Activated naive CD4-positive, alpha-beta T cell treated with anti-CD3 and anti-CD28 coated beads, Interleukin-2, amount 50 U/mL, for 16 hours (primary cell): Measurements from ENCODE around the gene PEX14.
A peak's percentile ranks its signal among the peaks of the same experiment; 100 is the strongest.

Experiments used
- DNase-seq: peaks from one replicate; pipeline ENCODE4 v3.0.0-alpha.2; 2020

Gene PEX14

DNA sequence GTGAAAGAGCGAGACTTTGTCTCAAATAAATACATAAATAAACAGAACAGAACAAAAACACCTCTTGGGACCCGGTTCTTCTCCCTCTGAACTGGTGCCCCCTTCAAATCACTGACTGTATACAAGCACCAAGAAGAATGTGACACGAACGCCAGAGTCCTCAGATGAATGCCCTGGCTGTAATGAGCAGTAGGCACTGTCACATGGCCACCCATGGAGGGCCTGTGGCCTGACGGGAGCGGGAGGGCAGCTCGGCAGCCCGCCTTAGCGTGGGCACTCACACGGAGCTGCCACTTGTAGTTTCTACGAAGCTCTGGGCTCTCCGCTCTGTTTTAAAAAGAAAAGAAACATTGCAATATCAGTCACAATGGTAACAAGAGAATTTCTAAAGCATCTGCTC is 146.0 kb downstream of the PEX14 start:
- no peak for DNase-seq

DNA sequence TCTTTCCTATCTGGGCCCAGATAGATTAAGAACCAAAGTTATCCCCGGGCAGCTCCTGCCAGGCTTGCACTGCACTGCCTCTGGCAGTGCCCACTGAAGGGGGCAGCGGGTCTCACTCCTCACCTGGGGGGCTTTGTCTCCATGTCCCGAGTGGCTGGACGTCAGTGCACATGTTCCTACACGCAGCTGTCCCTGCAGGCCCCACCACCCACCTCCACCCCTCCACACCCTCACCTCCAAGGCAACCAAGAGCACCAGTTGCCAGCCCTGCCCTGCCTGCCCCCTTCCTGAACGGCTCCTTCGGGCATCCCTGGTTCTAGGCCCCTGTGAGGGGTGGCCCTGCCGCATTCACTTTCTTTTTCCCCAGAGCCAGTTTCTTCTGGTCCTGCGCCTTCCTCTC is 147.2 kb downstream of the PEX14 start:
- DNase-seq, result no peak

DNA sequence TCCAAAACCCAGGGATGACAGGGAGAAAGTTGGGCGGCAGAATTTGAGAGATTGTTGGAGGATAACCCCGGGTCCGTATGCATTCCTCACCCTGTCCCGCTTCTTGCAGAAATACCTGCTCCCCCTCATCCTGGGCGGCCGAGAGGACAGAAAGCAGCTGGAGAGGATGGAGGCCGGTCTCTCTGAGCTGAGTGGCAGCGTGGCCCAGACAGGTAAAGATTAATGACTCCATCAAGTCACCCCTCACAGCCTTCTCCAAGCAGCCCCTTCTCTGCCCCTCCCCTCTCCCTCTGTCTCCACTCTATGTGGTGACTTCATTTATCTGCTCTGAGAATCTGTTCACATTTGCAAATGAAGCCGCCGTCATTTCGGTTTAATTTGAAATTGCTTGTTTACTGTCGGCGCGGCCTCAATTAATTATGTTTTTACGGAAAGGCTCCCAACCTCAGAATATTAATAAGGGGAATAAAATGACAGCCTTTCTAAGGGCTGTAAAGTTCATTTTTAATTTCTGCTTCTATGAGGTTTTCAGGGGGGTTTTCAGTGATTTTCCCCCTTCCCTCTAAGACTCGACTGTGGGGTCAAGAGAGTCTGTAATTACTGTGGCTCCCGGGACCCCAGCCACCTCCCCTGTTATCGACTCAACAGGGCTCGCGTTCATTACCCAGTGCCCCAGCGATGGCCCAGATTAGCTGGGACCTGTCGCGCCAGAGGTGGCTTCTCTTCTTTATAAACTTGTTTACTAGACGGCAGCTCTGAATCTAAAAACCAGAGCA is 148.3 kb downstream of the PEX14 start:
- DNase-seq, result no peak

DNA sequence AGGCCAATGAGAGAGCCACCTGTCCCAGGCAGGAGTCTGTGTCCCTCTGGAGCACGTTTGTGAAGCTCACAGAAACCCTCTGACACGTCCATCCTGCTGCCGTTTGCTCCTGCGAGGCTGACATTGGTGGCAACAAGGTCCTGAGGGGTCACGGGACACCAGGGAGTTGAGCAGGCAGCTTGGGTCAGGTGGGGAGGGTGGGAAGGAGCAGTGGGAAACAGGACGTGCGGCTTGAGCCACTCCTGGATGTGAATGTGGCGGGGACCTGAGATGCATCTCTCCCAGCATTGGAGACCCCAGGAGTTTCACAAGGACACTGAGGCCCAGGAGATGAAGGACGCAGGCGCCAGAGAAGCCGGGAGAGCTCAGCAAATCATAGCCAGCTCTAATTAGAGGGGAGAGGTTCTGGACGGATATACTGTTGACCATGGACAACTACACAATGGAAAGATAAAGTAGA is 149.0 kb downstream of the PEX14 start:
- DNase-seq, result no peak

DNA sequence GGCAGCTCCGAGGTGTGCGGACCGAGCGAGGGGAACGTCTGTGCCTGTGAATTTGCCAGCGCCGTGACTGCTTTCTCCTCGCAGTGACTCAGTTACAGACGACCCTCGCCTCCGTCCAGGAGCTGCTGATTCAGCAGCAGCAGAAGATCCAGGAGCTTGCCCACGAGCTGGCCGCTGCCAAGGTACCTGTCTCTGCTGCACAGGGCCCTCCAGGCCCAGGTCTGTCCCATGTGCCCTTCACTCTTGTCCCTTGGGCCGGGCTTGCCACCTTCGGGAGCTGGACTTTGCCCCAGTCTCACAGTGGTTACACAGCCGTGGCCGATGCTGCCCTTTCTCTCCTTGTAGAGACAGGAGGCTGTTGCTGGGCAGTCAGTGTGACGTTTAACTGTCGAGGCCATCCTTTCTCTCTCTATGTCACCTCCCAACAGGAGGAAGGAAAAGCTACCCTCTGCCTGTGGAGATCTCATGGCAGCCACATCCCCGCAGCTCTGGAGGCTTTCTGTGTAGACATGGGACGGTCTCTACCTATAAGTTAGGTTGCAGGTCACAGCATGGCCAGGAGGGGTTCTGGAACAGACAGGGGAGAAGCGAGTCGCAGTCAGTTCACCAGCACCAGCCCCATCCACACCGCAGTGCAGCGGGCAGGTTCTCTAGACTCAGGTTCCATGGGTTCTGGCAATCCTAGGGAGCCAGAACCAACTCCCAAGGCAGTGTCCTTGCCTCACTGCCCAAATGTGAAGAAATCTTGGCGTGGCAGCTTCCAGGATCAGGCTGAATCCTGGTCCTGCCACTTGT is 149.7 kb downstream of the PEX14 start:
- DNase-seq, result no peak

DNA sequence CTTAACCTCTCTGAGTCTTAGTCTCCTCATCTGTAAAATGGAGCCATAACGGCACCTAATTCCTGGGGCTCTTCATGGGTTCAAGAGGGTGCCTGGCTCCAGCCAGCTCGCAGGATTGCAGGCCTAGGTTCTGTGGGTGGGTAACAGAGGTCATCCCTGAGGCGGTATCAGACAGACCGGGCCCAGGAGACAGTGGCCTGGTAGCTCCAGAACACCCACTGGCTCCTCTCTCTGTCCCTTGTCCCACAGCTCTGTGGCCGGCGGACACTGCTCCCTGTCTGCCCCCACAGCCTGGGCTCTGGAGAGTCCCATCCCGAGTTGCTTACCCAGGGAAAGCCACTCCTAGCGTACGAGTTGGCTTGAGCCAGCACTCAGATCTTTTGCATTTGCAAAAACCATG is 150.3 kb downstream of the PEX14 start:
- no peak for DNase-seq

DNA sequence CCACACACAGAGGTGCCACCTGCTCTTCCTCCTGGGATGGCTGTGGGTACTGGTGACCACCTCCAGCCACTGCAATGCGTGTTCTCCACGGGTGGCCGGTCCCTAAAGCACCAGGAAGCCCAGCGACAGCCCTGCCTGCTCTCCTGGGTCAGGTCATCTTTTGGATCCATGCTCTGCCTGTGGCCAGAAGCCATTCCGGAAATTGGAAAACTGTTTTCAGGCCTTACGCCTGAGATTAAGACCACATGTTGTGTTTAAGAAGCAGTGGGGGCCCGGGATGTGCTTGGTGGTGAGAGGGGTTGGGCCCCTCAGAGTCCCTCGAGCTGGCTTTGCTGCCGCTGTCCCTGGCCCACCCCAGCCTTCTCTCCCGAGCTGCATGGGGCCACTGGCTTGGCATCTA is 150.8 kb downstream of the PEX14 start:
- no peak for DNase-seq

DNA sequence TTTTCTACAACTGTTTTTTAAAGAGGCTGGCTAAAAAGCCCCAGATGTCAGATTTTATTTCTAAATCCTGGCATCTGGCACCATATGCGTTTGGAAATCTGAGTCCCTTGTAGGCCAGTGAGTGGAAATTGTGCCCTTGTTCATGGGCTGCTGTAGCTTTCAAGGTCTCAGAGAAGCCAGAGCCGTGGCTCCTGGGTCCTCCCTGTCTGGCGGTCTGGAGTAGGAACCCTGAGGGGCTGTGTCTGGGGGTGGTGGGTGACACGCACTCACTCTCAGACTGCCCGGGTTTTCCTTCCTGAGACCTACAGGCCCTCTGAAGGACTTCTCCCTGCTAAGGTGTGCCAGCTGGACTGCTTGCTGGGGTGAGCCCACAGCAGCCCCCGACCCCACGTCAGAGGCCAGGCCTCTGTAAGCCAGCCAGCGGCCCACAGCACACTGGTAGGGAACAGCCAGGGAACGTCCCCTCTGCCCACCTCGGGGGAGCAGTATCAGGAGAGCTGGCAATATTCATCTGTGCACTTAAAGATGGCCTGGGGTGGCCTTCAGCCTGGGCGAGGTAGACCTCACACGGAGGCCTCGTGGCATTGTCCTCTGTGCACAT is 151.5 kb downstream of the PEX14 start:
- DNase-seq, result no peak

DNA sequence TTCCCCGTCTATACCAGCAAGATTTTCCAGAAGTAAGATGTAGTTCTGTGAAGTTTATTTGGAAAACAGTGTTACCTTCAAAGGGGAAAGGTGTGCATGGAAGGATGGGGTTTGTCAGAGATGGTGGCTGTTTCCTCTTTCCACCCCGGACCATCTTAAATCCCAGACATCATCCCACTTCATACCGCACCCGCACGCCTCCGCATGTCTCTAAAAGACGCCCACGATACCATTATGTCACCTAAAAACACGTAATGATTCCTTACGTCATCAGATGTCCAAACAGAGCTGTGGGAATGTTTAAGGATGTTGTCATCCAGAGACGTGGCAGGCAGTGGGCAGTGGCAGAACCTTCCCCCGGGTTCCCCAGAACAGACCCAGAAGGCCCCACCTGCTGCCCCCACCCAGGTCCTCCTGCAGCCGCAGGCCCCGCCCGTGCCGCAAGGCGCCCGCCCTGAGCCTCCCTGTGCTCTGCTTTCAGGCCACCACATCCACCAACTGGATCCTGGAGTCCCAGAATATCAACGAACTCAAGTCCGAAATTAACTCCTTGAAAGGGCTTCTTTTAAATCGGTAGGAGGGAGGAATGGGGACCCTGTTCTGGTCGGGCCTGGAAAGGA is 152.2 kb downstream of the PEX14 start:
- no peak for DNase-seq

DNA sequence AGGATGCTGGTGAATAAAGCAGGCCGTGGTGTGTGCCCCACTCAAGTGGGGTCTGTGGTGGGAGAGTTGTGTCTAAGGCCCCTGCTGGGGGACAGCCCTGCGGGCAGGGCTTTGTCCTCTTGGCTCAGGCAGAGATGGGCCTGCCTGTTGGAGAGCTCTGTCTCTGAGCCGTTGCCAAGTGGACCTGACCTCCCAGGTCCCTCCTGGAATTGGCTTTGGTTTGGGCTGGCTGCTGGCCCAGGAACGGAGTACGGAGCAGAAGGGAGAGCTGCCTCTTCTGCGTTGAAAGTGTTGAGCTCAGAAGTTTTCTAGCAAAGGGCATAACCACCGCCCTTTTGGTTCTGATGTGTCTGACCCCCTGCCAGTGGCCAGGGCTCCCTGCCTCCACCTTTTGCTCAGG is 153.9 kb downstream of the PEX14 start:
- peak; percentile 1 for DNase-seq

DNA sequence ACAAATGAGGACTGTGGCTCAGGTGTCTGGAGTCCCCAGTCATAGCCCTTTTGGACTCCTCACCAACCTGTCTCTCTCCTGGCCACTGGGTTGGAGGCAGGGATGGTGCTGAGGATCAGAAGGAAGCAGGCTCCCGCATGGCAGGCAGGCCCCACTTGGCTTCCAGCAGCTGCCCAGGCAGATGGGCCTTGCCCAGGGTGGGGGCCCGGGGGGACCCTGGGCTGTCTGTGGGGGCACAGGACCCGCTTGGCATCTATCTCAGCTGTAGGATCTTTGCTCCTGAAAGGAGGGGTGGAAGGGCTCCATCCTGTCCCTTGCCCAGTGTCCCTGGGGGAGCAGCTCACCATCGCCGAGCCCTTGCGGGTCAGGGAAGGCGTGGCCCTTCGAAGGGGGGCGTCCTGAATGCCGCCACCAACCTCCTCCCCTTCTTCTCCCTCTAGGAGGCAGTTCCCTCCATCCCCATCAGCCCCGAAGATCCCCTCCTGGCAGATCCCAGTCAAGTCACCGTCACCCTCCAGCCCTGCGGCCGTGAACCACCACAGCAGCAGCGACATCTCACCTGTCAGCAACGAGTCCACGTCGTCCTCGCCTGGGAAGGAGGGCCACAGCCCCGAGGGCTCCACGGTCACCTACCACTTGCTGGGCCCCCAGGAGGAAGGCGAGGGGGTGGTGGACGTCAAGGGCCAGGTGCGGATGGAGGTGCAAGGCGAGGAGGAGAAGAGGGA is 154.5 kb downstream of the PEX14 start:
- peak; percentile 5 for DNase-seq

DNA sequence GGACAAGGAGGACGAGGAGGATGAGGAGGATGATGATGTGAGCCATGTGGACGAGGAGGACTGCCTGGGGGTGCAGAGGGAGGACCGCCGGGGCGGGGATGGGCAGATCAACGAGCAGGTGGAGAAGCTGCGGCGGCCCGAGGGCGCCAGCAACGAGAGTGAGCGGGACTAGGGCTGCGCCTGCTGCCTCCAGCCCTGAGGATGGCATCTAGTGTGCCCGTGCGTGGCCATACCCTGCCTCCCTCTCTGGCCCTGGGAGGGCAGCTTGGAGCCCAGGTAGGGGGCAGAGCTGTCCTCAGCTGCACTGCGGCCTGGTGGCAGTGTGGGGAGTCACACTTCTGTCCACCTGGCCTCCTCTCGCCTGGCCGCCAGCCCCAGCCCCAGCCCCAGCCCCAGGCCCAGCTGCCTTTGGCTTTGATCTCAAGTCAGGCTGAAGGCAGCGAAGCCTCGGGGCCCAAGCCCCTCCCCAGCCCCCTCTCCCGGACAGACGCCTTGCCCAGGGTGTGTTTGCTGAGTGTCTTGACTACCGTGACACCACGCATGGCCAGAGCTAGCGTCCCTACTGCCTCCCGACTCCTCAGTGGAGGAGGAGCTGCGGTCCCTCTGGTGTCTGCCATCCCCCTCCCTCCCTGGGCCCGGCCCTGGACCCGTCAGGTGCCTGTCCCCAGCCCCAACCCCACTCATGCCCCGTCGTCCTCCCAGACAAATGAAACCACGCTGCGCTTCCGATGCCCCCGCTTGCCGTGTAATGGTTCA is 155.2 kb downstream of the PEX14 start:
- DNase-seq, result peak; percentile 9

DNA sequence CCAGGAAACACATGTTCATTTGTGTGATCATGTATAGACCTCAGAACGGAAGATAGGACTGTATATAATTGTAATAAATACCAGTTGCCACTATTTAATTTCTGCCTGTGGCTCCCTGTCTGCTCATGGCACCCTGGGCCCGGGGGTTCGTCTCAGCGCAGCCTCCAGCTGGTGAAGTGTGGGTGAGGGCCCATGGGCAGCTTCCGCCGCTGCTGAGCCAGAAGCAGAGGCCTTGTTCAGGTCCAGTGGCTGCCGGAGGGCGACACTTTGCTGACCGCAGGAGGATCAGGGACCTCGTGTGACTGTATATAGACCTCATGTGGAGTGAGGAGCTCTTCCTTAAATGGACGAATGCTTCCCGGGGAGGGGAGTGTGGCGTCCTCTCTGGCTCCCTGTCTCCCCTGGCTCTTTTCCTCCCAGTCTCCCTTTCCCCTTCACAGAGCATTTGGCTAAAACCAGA is 155.9 kb downstream of the PEX14 start:
- peak; percentile 3 for DNase-seq

DNA sequence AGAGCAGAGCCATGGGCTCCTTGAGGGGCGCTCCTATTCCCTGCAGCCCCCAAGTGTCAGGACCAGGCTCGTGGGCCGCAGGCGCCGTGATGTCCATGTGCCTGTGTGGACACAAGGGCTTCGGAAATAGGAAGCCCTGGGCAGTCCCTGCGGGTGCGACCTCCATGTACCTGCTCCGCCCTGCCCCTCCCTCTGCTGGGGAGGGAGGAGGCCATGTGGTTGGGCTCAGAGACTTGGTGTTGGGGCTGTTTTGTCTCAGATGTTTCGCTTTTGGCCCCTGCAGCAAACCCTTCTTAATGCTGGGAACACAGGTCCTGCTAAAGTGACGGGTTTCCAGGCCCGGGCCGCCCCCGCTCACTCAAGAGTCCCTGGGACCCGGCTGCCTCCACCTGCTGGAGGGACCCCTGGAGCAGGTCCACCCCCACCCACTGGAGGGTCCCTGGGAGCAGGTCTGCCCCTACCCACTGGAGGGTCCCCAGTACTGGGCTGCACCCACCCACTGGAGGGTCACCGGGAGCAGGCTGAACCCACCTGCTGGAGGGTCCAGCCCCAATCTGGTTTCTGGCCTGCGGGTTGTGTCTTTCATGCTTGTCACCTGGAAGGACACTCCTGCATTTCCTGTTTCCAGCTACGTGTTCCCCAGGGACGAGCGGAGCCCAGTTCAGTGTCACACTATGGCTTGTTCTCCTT is 156.5 kb downstream of the PEX14 start:
- peak; percentile 7 for DNase-seq

DNA sequence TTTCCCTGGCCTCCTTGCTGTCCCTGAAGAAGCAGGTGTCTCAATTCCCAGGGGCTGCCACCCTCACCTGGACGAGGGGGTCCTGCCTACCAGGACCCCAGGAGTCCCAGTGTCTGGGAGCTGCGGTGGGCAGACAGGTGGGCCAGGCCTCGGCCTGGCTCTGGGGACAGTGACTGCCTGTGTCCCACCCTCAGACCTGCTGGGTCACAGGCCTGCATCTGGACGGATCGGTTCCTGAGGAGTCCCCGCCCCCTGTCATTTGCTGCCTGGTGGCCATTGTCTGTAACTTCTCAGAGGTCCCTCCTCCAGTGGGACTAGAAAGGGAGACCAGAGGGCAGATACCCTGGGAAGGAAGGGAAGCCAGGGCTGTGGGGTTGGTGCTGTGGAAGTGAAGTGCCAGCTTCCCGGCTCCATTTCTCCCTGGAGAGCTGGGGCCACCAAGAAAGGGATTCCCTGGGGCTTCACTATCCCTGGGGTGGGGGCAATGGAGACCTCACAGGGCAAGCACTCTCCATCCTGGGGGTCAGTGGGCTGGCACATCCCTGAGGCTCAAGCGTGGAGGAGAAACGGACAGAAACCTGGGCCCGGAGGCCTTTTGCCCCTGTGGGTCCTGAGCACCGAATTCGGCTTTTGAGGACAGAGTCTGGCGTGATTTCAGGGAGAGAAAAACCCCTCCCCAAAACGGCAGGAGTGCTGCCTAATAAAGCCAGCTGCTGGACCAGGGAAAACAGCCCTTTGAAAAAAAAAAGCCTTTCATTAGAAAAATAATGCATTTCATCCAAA is 157.3 kb downstream of the PEX14 start:
- DNase-seq, result peak; percentile 0

DNA sequence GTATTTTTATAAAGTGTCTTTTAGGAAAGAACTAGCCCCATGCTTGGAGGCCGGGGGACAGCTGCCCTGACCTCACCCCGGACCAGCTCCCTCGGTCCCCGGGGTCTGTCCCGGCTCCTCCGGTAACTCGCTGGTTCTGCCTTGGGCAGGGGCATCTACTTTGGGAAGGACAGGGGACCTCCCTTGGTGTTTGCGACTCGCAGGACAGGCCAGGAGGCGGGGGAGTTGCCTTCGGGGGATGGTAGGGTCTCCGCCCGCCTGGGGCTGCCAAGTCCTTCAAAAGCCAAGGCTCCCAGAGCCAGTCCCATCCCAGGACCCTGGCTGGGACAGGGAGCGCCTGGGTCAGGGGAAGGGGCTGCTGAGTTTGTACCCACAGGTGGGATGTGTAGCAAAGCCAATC is 157.9 kb downstream of the PEX14 start:
- DNase-seq, result no peak

DNA sequence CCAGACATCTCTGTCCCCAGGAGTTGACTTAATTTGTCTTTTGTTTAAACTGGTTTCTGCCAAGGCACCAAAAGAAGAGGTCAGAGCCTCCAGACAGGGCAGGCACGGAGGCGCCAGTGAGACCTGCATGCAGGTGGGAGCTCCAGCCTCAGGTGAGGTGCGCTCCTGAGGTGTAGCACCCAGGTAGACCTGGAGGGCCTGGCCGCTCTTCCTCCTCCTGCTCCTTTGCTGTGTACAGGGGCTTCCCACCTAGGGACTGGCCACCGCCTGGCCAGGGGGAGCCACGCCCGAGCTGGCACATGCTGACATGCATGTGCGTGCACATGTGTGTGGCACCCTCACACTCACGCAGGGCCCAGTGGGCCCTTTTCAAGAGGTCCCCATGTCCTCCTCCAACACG is 158.7 kb downstream of the PEX14 start:
- DNase-seq, result no peak

DNA sequence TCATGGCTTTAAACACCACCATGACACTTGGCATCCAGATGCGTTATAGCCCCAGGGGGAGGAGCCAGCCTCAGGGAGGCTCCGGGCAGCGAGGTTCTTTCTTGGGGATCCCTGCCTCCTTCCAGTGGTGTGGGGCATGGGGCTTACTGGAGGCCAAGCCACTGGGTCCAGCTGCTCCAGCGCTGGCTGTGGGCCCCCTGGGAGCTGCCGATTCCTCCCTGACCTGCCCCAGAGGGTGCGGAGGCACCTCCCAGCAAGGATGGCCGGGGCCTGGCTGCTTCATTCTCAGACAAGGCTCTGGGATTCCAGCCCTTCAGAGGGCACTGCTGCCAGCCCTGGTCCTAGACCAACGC is 159.3 kb downstream of the PEX14 start:
- no peak for DNase-seq

DNA sequence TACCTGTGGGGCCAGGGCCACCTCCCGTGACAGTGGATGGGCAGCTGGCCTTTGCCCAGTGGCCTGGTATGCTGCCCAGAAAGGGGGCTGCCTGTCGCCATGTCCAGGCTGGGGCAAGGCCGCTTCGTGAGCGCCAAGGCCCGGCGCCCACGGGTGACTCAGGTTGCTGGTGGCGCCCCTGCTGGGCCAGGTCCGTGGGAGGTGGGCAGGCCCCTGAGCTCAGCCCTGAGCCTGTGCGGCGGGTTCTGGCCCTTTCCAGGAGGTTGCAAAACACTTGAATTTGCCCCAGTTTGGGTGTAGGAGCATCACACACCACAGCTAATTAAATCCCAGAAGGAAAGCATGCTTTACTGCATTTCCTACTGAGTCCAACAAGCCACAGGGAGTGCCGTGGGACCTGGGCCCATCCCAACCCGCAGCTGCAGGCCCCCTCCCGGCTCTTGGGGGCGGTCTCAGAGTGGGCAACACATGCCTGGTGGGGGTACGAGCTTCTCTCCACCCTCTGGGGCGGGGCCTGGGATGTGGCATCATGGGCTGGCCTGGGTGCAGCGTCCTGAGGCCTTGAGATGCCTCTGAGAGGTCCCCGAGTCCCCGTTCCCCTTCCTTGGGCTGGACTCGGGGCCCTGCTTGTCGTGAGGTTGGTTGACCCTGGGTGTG is 159.8 kb downstream of the PEX14 start:
- DNase-seq, result no peak
